Trophoblast cell (in vitro differentiated cells and primary cell): ENCODE data around the gene C11orf65.
"Not testable (repeated sequence)": the region's sequence is repeated elsewhere in the genome, so short reads cannot be mapped to it uniquely, and the experiment has no call there.

Experiments used
- DNase-seq, 2 donors: peaks; one replicate each; pipeline ENCODE4 v3.0.0-alpha.2; 2016
- H2AFZ ChIP-seq: 2 replicates; pipeline ENCODE4 v1.6.1; 2013; ENCODE audit warnings: low read length, moderate library complexity, mild to moderate bottlenecking; ENCODE audit not compliant: insufficient read depth, poor library complexity
- H2AK5ac ChIP-seq: 2 replicates; pipeline ENCODE4 v1.6.1; 2013; ENCODE audit warnings: mild to moderate bottlenecking, low read length
- H2BK120ac ChIP-seq: 2 replicates; pipeline ENCODE4 v1.6.1; 2013; ENCODE audit warnings: low read length, mild to moderate bottlenecking, moderate library complexity; ENCODE audit not compliant: insufficient read depth, poor library complexity
- H2BK12ac ChIP-seq: 2 replicates; pipeline ENCODE4 v1.6.1; 2013; ENCODE audit warnings: mild to moderate bottlenecking, low read length, moderate library complexity
- H2BK5ac ChIP-seq: 2 replicates; pipeline ENCODE4 v1.6.1; 2013; ENCODE audit warnings: low read length, low read depth, moderate library complexity, mild to moderate bottlenecking; ENCODE audit not compliant: poor library complexity
- H3K14ac ChIP-seq: 2 replicates; pipeline ENCODE4 v1.6.1; 2013; ENCODE audit warnings: mild to moderate bottlenecking, low read length
- H3K18ac ChIP-seq: 2 replicates; pipeline ENCODE4 v1.6.1; 2013; ENCODE audit warnings: mild to moderate bottlenecking, low read length
- H3K23ac ChIP-seq: 2 replicates; pipeline ENCODE4 v1.6.1; 2013; ENCODE audit warnings: low read length
- H3K27ac ChIP-seq: 2 replicates; pipeline ENCODE4 v1.5.1; 2013; ENCODE audit warnings: low read depth, mild to moderate bottlenecking, inconsistent platforms, low read length, moderate library complexity
- H3K27me3 ChIP-seq: 2 replicates; pipeline ENCODE4 v1.6.1; 2013; ENCODE audit warnings: inconsistent platforms, mild to moderate bottlenecking, low read length, moderate library complexity; ENCODE audit not compliant: insufficient read depth
- H3K36me3 ChIP-seq, 2 experiments: 1 replicate in 1 of 2; 2 replicates in 1 of 2; pipeline ENCODE4 v1.6.1; 2013; ENCODE audit warnings: low read length in 2 of 2, mild to moderate bottlenecking in 2 of 2, moderate library complexity in 1 of 2; ENCODE audit not compliant: insufficient read depth in 2 of 2, control insufficient read depth in 1 of 2
- H3K4ac ChIP-seq: 2 replicates; pipeline ENCODE4 v1.6.1; 2013; ENCODE audit warnings: low read depth, mild to moderate bottlenecking, low read length, moderate library complexity
- H3K4me1 ChIP-seq, 2 experiments: 1 replicate in 1 of 2; 2 replicates in 1 of 2; pipeline ENCODE4 v1.6.1; 2013; ENCODE audit warnings: low read length in 2 of 2, mild to moderate bottlenecking in 2 of 2, moderate library complexity in 1 of 2; ENCODE audit not compliant: insufficient read depth in 2 of 2, control insufficient read depth in 1 of 2
- H3K4me2 ChIP-seq: 2 replicates; pipeline ENCODE4 v1.6.1; 2013; ENCODE audit warnings: inconsistent platforms, mild to moderate bottlenecking, low read length, moderate library complexity
- H3K4me3 ChIP-seq: 2 replicates; pipeline ENCODE4 v1.5.1; 2013; ENCODE audit warnings: mild to moderate bottlenecking, low read depth, low read length, inconsistent platforms
- H3K79me1 ChIP-seq: one replicate; pipeline ENCODE4 v1.6.1; 2013; ENCODE audit warnings: low read length
- H3K79me2 ChIP-seq: 2 replicates; pipeline ENCODE4 v1.6.1; 2013; ENCODE audit warnings: low read length, mild to moderate bottlenecking; ENCODE audit not compliant: control insufficient read depth, insufficient read depth, poor library complexity
- H3K9ac ChIP-seq: 2 replicates; pipeline ENCODE4 v1.6.1; 2013; ENCODE audit warnings: mild to moderate bottlenecking, low read length
- H3K9me3 ChIP-seq: 2 replicates; pipeline ENCODE4 v1.6.1; 2013; ENCODE audit warnings: low read depth, mild to moderate bottlenecking, control low read depth, inconsistent platforms, low read length; ENCODE audit not compliant: insufficient read depth
- H4K12ac ChIP-seq: 2 replicates; pipeline ENCODE4 v1.6.1; 2013; ENCODE audit warnings: low read depth, mild to moderate bottlenecking, low read length, moderate library complexity
- H4K8ac ChIP-seq: 2 replicates; pipeline ENCODE4 v1.6.1; 2013; ENCODE audit warnings: low read depth, mild to moderate bottlenecking, low read length, moderate library complexity
- H4K91ac ChIP-seq: one replicate; pipeline ENCODE4 v1.6.1; 2013; ENCODE audit warnings: low read depth, mild to moderate bottlenecking, low read length, moderate library complexity
- WGBS: extraction: QIAGEN DNeasy Blood & Tissue Kit; methylation state at CpG from one replicate; pipeline ENCODE4 v1.1.7; 2013; ENCODE audit warnings: missing lambda C conversion rate; ENCODE audit not compliant: insufficient read length, insufficient coverage; ENCODE audit errors: extremely low coverage; 5-methylcytosine and 5-hydroxymethylcytosine counted together

Gene C11orf65

GRCh38 chr11:108403052-108403451 is 64.3 kb downstream of the C11orf65 start:
- WGBS, result no CpG with 5 or more reads among the region's 1 CpG
- Histone ChIP-seq H3K27ac (no peak overlapping the region), H3K9me3 (no peaks in the 10 kb centered on the region), H3K79me2 (no peaks in the 10 kb centered on the region), H3K14ac (no peak overlapping the region), H4K8ac (no peak overlapping the region), H2BK5ac (no peak overlapping the region), H2AK5ac (no peak overlapping the region), H2AFZ (no peak overlapping the region), H2BK120ac (no peak overlapping the region), H3K4ac (no peak overlapping the region), H3K4me2 (no peak overlapping the region), H2BK12ac (no peak overlapping the region), H3K18ac (no peak overlapping the region), H3K4me1 (no peaks in the 10 kb centered on the region), H3K23ac (no peak overlapping the region), H3K9ac (no peak overlapping the region), H3K27me3 (no peaks in the 10 kb centered on the region), H3K36me3 (no peaks in the 10 kb centered on the region), H3K79me1 (no peaks in the 10 kb centered on the region), H4K12ac (no peak overlapping the region), H4K91ac (no peak overlapping the region), H3K4me3 (no peak overlapping the region)
- no peak for DNase-seq

DNA sequence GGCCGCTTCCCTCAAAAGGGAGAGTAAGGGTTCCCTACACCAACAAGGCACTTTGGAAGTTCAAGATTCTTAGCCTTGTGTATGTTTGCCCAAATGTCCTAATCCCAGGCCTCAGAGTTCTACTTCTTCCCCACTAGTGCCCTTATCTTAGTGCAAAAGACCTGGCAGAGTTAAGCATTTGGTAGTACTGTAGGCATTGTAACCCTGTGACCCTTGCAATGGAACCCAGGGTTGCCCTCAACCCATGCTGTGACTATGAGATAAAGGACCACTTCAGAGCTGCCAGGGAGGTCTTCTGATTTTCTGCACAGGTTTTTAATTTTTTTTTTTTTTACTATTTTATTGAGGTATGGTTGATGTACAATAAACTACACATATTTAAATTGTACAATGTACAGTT is 65.1 kb downstream of the C11orf65 start:
- DNase-seq, result no peak
- H2AFZ ChIP-seq, result no peak overlapping the region
- no peak overlapping the region for H3K23ac ChIP-seq
- H4K12ac ChIP-seq, result no peak overlapping the region
- no peak overlapping the region for H3K9ac ChIP-seq
- H2BK5ac ChIP-seq, result no peak overlapping the region
- H3K14ac ChIP-seq, result no peak overlapping the region
- no peak overlapping the region for H3K4ac ChIP-seq
- H3K9me3 ChIP-seq, result no peaks in the 10 kb centered on the region
- H2AK5ac ChIP-seq, result no peak overlapping the region
- H4K8ac ChIP-seq, result no peak overlapping the region
- no peak overlapping the region for H4K91ac ChIP-seq
- no peaks in the 10 kb centered on the region for H3K4me1 ChIP-seq
- H3K4me3 ChIP-seq, result no peak overlapping the region
- no peaks in the 10 kb centered on the region for H3K27me3 ChIP-seq
- H3K36me3 ChIP-seq, result no peaks in the 10 kb centered on the region
- no peak overlapping the region for H3K4me2 ChIP-seq
- no peak overlapping the region for H3K27ac ChIP-seq
- no peak overlapping the region for H2BK12ac ChIP-seq
- no peak overlapping the region for H3K18ac ChIP-seq
- no peaks in the 10 kb centered on the region for H3K79me2 ChIP-seq
- no CpG with 5 or more reads among the region's 1 CpG for WGBS
- no peak overlapping the region for H2BK120ac ChIP-seq
- no peaks in the 10 kb centered on the region for H3K79me1 ChIP-seq

DNA sequence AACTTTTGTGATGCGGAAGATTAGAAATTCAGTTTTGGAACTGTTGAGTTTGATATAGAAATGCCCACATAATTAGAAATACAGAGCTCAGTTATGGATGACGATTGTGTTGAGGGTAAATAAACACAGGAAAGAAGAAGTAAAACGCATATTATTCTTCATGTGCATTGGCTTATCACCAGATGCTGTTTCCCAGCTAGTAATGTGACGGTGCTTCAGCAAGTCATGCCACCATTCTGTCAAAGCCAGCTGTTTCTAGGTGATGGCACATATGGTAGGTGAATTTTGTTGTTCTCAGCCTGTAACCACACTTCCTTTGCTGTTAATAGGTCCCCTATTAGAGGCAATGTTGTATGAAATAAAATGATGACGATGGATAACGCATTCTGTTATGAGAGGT is 68.9 kb downstream of the C11orf65 start:
- no peak overlapping the region for H4K91ac ChIP-seq
- no peaks in the 10 kb centered on the region for H3K79me2 ChIP-seq
- no peak overlapping the region for H3K23ac ChIP-seq
- H3K4me3 ChIP-seq, result no peak overlapping the region
- H3K4me1 ChIP-seq, result no peaks in the 10 kb centered on the region
- H3K27me3 ChIP-seq, result no peaks in the 10 kb centered on the region
- H3K18ac ChIP-seq, result no peak overlapping the region
- H3K79me1 ChIP-seq, result no peaks in the 10 kb centered on the region
- no peak overlapping the region for H2AK5ac ChIP-seq
- H3K4ac ChIP-seq, result no peak overlapping the region
- no peak overlapping the region for H2AFZ ChIP-seq
- no peak overlapping the region for H3K9ac ChIP-seq
- H3K36me3 ChIP-seq, result no peaks in the 10 kb centered on the region
- no peak overlapping the region for H3K14ac ChIP-seq
- no peak overlapping the region for H2BK5ac ChIP-seq
- WGBS, result no CpG with 5 or more reads among the region's 6 CpGs
- H4K8ac ChIP-seq, result no peak overlapping the region
- DNase-seq, result no peak
- H2BK120ac ChIP-seq, result no peak overlapping the region
- no peaks in the 10 kb centered on the region for H3K9me3 ChIP-seq
- no peak overlapping the region for H3K4me2 ChIP-seq
- no peak overlapping the region for H3K27ac ChIP-seq
- no peak overlapping the region for H4K12ac ChIP-seq
- no peak overlapping the region for H2BK12ac ChIP-seq

DNA sequence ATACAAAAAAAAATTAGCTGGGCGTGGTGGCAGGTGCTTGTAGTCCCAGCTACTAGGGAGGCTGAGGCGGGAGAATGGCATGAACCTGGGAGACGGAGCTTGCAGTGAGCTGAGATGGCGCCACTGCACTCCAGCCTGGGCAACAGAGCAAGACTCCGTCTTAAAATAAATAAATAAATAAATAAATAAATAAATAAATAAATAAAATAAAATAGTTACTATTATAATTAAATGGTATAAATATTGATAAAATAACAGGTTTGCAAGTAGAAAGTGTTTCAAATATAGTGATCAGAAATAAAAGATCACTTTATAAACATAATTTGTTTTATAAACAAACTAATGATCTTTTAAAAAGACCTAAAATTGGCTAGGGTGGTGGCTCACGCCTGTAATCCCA is 70.7 kb downstream of the C11orf65 start:
- not testable (repeated sequence) for H3K4me3 ChIP-seq, H3K14ac ChIP-seq, H4K91ac ChIP-seq, H3K18ac ChIP-seq, H3K9ac ChIP-seq, H3K79me2 ChIP-seq, H4K8ac ChIP-seq, H2BK5ac ChIP-seq, H3K9me3 ChIP-seq, H3K27me3 ChIP-seq, H3K4me1 ChIP-seq, H2BK12ac ChIP-seq, H3K36me3 ChIP-seq, H2AK5ac ChIP-seq, H3K79me1 ChIP-seq, H3K4ac ChIP-seq, H3K23ac ChIP-seq, H3K4me2 ChIP-seq, DNase-seq, H3K27ac ChIP-seq, H2BK120ac ChIP-seq, H2AFZ ChIP-seq, H4K12ac ChIP-seq
- WGBS, result no CpG with 5 or more reads among the region's 6 CpGs
